DND-41 (cell line): Measurements from ENCODE around the gene FAM168B.

Experiments used
- ATAC-seq: fragments of 200-7000 bp; cut with Tn5 transposase; 3 replicates; pipeline ENCODE4 v1.9.1; 2021; ENCODE audit warnings: low read depth; ENCODE audit not compliant: insufficient read depth
- DNase-seq: peaks from one replicate; pipeline ENCODE4 v3.0.0-alpha.2; 2020
- H2AFZ ChIP-seq: 2 replicates; pipeline ENCODE4 v1.6.0; 2012; ENCODE audit warnings: low read depth, low read length
- H3K27ac ChIP-seq: 2 replicates; pipeline ENCODE4 v1.5.1; 2012; ENCODE audit warnings: low read length, inconsistent platforms
- H3K27me3 ChIP-seq: fragments of 200-600 bp; sonication (generic); 2 replicates; pipeline ENCODE4 v1.6.0; 2012; ENCODE audit warnings: low read length, mild to moderate bottlenecking, inconsistent platforms; ENCODE audit not compliant: insufficient read depth, poor library complexity
- H3K36me3 ChIP-seq: 2 replicates; pipeline ENCODE4 v1.5.1; 2012; ENCODE audit warnings: low read length, inconsistent platforms; ENCODE audit not compliant: insufficient read depth
- H3K4me1 ChIP-seq: 2 replicates; pipeline ENCODE4 v1.5.1; 2012; ENCODE audit warnings: mild to moderate bottlenecking, low read length; ENCODE audit not compliant: insufficient read depth
- H3K4me2 ChIP-seq: 2 replicates; pipeline ENCODE4 v1.6.0; 2012; ENCODE audit warnings: mild to moderate bottlenecking, moderate library complexity, low read length, inconsistent platforms; ENCODE audit not compliant: insufficient read depth
- H3K4me3 ChIP-seq, 2 experiments: fragments of 200-600 bp in 1 of 2; shearing (Covaris generic) in 1 of 2; 2 replicates each; pipeline ENCODE4 v1.5.1; 2012 to 2016; ENCODE audit warnings: inconsistent platforms in 2 of 2, low read length in 2 of 2, mild to moderate bottlenecking in 2 of 2, low read depth in 1 of 2, moderate library complexity in 1 of 2
- H3K79me2 ChIP-seq: 2 replicates; pipeline ENCODE4 v1.6.0; 2012; ENCODE audit warnings: low read length, inconsistent platforms; ENCODE audit not compliant: insufficient read depth
- H3K9ac ChIP-seq: 2 replicates; pipeline ENCODE4 v1.6.0; 2012; ENCODE audit warnings: low read depth, mild to moderate bottlenecking, inconsistent platforms, low read length, moderate library complexity
- H3K9me3 ChIP-seq: 2 replicates; pipeline ENCODE4 v1.5.1; 2012; ENCODE audit warnings: low read length, moderate library complexity, mild to moderate bottlenecking, inconsistent platforms; ENCODE audit not compliant: insufficient read depth, severe bottlenecking
- H4K20me1 ChIP-seq: 2 replicates; pipeline ENCODE4 v1.6.0; 2012; ENCODE audit warnings: low read length; ENCODE audit not compliant: insufficient read depth
- CTCF ChIP-seq: IDR thresholded peaks from 2 replicates; pipeline ENCODE4 v1.5.1; 2012; ENCODE audit warnings: borderline replicate concordance, low read length, moderate library complexity, mild to moderate bottlenecking; ENCODE audit not compliant: poor library complexity, severe bottlenecking; ENCODE audit errors: extremely low read depth
- EZH2 ChIP-seq: IDR thresholded peaks from 3 replicates; pipeline ENCODE4 v1.6.1; 2012; ENCODE audit warnings: borderline replicate concordance, low read depth, mild to moderate bottlenecking, moderate library complexity, low read length, inconsistent platforms; ENCODE audit not compliant: severe bottlenecking

The FAM168B gene

GRCh38 chr2:131058920-131059319 is 34.3 kb downstream of the FAM168B start:
- no peak overlapping the region for H3K9ac ChIP-seq
- TF ChIP-seq EZH2 (no peak), CTCF (no peak)
- peaks cover 74% of the 10 kb centered on the region for H4K20me1 ChIP-seq
- ATAC-seq (no peak), DNase-seq (no peak)
- no peak overlapping the region for H3K4me3 ChIP-seq
- no peaks in the 10 kb centered on the region for H3K27me3 ChIP-seq
- H3K9me3 ChIP-seq = no peaks in the 10 kb centered on the region
- no peak overlapping the region for H3K4me2 ChIP-seq
- H3K36me3 ChIP-seq = peaks cover 90% of the 10 kb centered on the region
- no peak overlapping the region for H3K27ac ChIP-seq
- no peaks in the 10 kb centered on the region for H3K4me1 ChIP-seq
- H2AFZ ChIP-seq = no peak overlapping the region
- H3K79me2 ChIP-seq = peaks cover 94% of the 10 kb centered on the region

GRCh38 chr2:131058214-131058843 is 34.9 kb downstream of the FAM168B start:
- no peak for TF ChIP-seq CTCF
- TF ChIP-seq EZH2 = no peak
- H2AFZ ChIP-seq = no peak overlapping the region
- no peaks in the 10 kb centered on the region for H3K27me3 ChIP-seq
- peaks cover 72% of the 10 kb centered on the region for H4K20me1 ChIP-seq
- H3K9ac ChIP-seq = no peak overlapping the region
- H3K4me2 ChIP-seq = no peak overlapping the region
- peaks cover 93% of the 10 kb centered on the region for H3K79me2 ChIP-seq
- no peak for ATAC-seq
- H3K27ac ChIP-seq = no peak overlapping the region
- no peaks in the 10 kb centered on the region for H3K9me3 ChIP-seq
- peaks cover 92% of the 10 kb centered on the region for H3K36me3 ChIP-seq
- H3K4me1 ChIP-seq = no peaks in the 10 kb centered on the region
- H3K4me3 ChIP-seq = no peak overlapping the region
- DNase-seq = no peak

GRCh38 chr2:131056932-131057287 is 36.4 kb downstream of the FAM168B start:
- Histone ChIP-seq H3K4me3 (no peak overlapping the region), H3K27me3 (no peaks in the 10 kb centered on the region), H3K79me2 (peaks cover 82% of the 10 kb centered on the region), H3K4me1 (no peaks in the 10 kb centered on the region), H3K27ac (no peak overlapping the region), H3K4me2 (no peak overlapping the region), H3K36me3 (peaks cover 93% of the 10 kb centered on the region), H4K20me1 (peaks cover 72% of the 10 kb centered on the region), H3K9me3 (no peaks in the 10 kb centered on the region), H2AFZ (no peak overlapping the region), H3K9ac (no peak overlapping the region)
- ATAC-seq (no peak), DNase-seq (no peak)
- TF ChIP-seq EZH2 (no peak), CTCF (no peak)
